K562 (cell line): Measurements from ENCODE around the gene BLOC1S4. TPM values are rescaled to one million over a fixed set of nuclear protein-coding genes. Genes with fewer than 3 reads are reported as not detected.

Source experiments
- ATAC-seq: fragments of 200-7000 bp; cut with Tn5 transposase; 3 replicates; pipeline ENCODE4 v1.9.1; 2020; ENCODE audit warnings: moderate library complexity
- BruUV-seq: library from RNA; stranded (reverse); fragments of 400-500 nt; replicated peaks from 2 replicates; lab custom pipeline; 2021; lab: Mats Ljungman, UMichigan
- CTCF ChIA-PET: fragments of 300-600 bp; formaldehyde crosslinking; extraction: SDS; loops from one replicate; lab custom pipeline; 2021; ENCODE audit warnings: low intra/inter-chr PET ratio; lab: Yijun Ruan, JAX
- POLR2A ChIA-PET: fragments of 300-600, 350-650 bp; sonication (Branson Sonifier 250); formaldehyde crosslinking; extraction: SDS; loops from one replicate; lab custom pipeline; 2021; ENCODE audit warnings: antibody characterized with exemption, inconsistent platforms; lab: Yijun Ruan, JAX
- DNase-seq, 4 experiments: peaks; one replicate each; pipeline versions ENCODE4 v3.0.0 to v3.0.0-alpha.2; 2011 to 2018; ENCODE audit warnings: low spot score in 3 of 4, mixed read lengths in 3 of 4; ENCODE audit errors: extremely low read depth in 1 of 4
- FAIRE-seq: peaks from 2 replicates; lab custom pipeline; 2011; peaks lifted over from hg19 to GRCh38; lab: Jason Lieb, UNC
- H2AFZ ChIP-seq: 2 replicates; pipeline ENCODE4 v1.6.0; 2011; ENCODE audit warnings: low read depth, low read length, control low read depth, inconsistent platforms
- H3K27ac ChIP-seq: fragments of 200-600 bp; 3 replicates; pipeline ENCODE4 v1.8.0; 2011; ENCODE audit warnings: low read depth, mild to moderate bottlenecking, control low read depth, inconsistent platforms, low read length, moderate library complexity, mixed read lengths; ENCODE audit errors: extremely low read depth
- H3K27me3 ChIP-seq, 2 experiments: fragments of 300-600 bp in 1 of 2; 2 replicates in 1 of 2; 3 replicates in 1 of 2; pipeline versions ENCODE4 v1.6.0 to v1.8.0; 2011; ENCODE audit warnings: inconsistent platforms in 2 of 2, low read length in 2 of 2, mild to moderate bottlenecking in 1 of 2, mixed read lengths in 1 of 2, moderate library complexity in 1 of 2; ENCODE audit not compliant: control insufficient read depth in 2 of 2, insufficient read depth in 2 of 2
- H3K36me3 ChIP-seq: fragments of 300-600 bp; 3 replicates; pipeline ENCODE4 v1.8.0; 2011; ENCODE audit warnings: mild to moderate bottlenecking, low read length, inconsistent platforms; ENCODE audit not compliant: control insufficient read depth, insufficient read depth
- H3K4me1 ChIP-seq, 2 experiments: fragments of 200-600 bp in 1 of 2; replicated peaks in 1 of 2; 2 replicates in 1 of 2; 3 replicates in 1 of 2; pipeline versions ENCODE4 v1.5.1 to v1.8.0; 2011; ENCODE audit warnings: inconsistent platforms in 2 of 2, low read length in 2 of 2, mild to moderate bottlenecking in 1 of 2, mixed read lengths in 1 of 2, moderate library complexity in 1 of 2; ENCODE audit not compliant: control insufficient read depth in 2 of 2, insufficient read depth in 2 of 2
- H3K4me2 ChIP-seq: 2 replicates; pipeline ENCODE4 v1.6.1; 2011; ENCODE audit warnings: low read length, control low read depth, inconsistent platforms, mixed read lengths; ENCODE audit not compliant: insufficient read depth
- H3K4me3 ChIP-seq: fragments of 200-600 bp; sonication (generic), shearing (Covaris generic); 2 replicates; pipeline ENCODE4 v1.5.1; 2016; ENCODE audit warnings: control low read depth, inconsistent platforms
- H3K79me2 ChIP-seq: fragments of 200-600 bp; 3 replicates; pipeline ENCODE4 v1.8.0; 2011; ENCODE audit warnings: low read length, inconsistent platforms; ENCODE audit not compliant: control insufficient read depth, insufficient read depth
- H3K9ac ChIP-seq, 2 experiments: 2 replicates each; pipeline versions ENCODE4 v1.6.0 to v1.6.1; 2011; ENCODE audit warnings: low read depth in 2 of 2, low read length in 2 of 2, control low read depth in 1 of 2, inconsistent platforms in 1 of 2, mild to moderate bottlenecking in 1 of 2, mixed read lengths in 1 of 2; ENCODE audit not compliant: insufficient read depth in 1 of 2
- H3K9me1 ChIP-seq: one replicate; pipeline ENCODE4 v1.6.0; 2011; ENCODE audit warnings: inconsistent platforms, mild to moderate bottlenecking, low read length, moderate library complexity; ENCODE audit not compliant: control insufficient read depth, insufficient read depth
- H3K9me3 ChIP-seq: replicated peaks from 2 replicates; pipeline ENCODE4 v1.5.1; 2011; ENCODE audit warnings: low read depth, low read length, inconsistent platforms; ENCODE audit not compliant: control insufficient read depth, insufficient read depth
- H4K20me1 ChIP-seq: replicated peaks from 2 replicates; pipeline ENCODE4 v1.6.1; 2011; ENCODE audit warnings: low read length, inconsistent platforms, mixed read lengths; ENCODE audit not compliant: control insufficient read depth, insufficient read depth
- BMI1 ChIP-seq: fragments of 150-350 bp; IDR thresholded peaks from 2 replicates; pipeline ENCODE4 v1.6.1; 2014; ENCODE audit warnings: low read length
- CLOCK ChIP-seq: fragments of 250-450 bp; sonication (Bioruptor Pico); IDR thresholded peaks from 2 replicates; pipeline ENCODE4 v1.4.0; 2020; ENCODE audit warnings: mild to moderate bottlenecking, moderate library complexity, borderline replicate concordance
- COPS2 ChIP-seq: fragments of 450-650 bp; conservative IDR thresholded peaks from 2 replicates; pipeline ENCODE4 v1.6.1; 2016; ENCODE audit warnings: mild to moderate bottlenecking, moderate library complexity
- ELF4 ChIP-seq: fragments of 450-650 bp; formaldehyde crosslinking; IDR thresholded peaks from 2 replicates; pipeline ENCODE4 v1.4.0; 2022; ENCODE audit warnings: missing genetic modification characterization
- L3MBTL2 ChIP-seq: fragments of 450-650 bp; IDR thresholded peaks from 2 replicates; pipeline ENCODE4 v1.6.1; 2016; ENCODE audit warnings: mild to moderate bottlenecking, moderate library complexity
- MCM5 ChIP-seq: fragments of 450-650 bp; IDR thresholded peaks from 2 replicates; pipeline ENCODE4 v1.6.1; 2016; ENCODE audit warnings: low read depth
- RNF219 ChIP-seq: fragments of 250-450 bp; sonication (Bioruptor Pico); IDR thresholded peaks from 2 replicates; pipeline ENCODE4 v1.5.0; 2022; ENCODE audit warnings: mild to moderate bottlenecking
- SNRNP70 ChIP-seq: fragments of 200-400 bp; formaldehyde crosslinking; optimal IDR thresholded peaks from 2 replicates; pipeline ENCODE3; 2017; ENCODE audit warnings: low read depth, low read length
- TBL1XR1 ChIP-seq, 2 experiments: IDR thresholded peaks; 2 replicates each; pipeline ENCODE4 v1.6.1; 2012; ENCODE audit warnings: improper control_type of control experiment in 2 of 2, low read length in 2 of 2, mild to moderate bottlenecking in 1 of 2
- TFE3 ChIP-seq: fragments of 450-650 bp; formaldehyde crosslinking; IDR thresholded peaks from 2 replicates; pipeline ENCODE4 v1.4.0; 2020; ENCODE audit warnings: mild to moderate bottlenecking, mixed read lengths
- WGBS: fragments of 100-300 bp; shearing (Covaris generic); methylation state at CpG from one replicate; pipeline ENCODE4 v1.1.6; 2016; ENCODE audit warnings: low coverage, mixed read lengths; ENCODE audit not compliant: insufficient coverage; ENCODE audit errors: missing lambda C conversion rate; 5-methylcytosine and 5-hydroxymethylcytosine counted together
- in situ Hi-C: fragments of 300-500 bp; cut with MboI; formaldehyde crosslinking; loops from 4 replicates; pipeline ENCODE4 v1.15.0; 2018; ENCODE audit warnings: inconsistent platforms, mixed read lengths
- intact Hi-C: fragments of 100-400 bp; cut with micrococcal nuclease; formaldehyde crosslinking; loops from 2 replicates; pipeline ENCODE4 v1.14.2; 2022
- polyA plus RNA-seq, 8 experiments: library from polyadenylated mRNA; depleted of rRNA in 4 of 8; stranded (reverse) in 5 of 8; unstranded in 3 of 8; fragments of >200 nt; fragmentation: Nextera tagmentation in 2 of 8; fragmentation: Illumina TruSeq in 1 of 8; extraction: Ambion mirVana in 2 of 8; extraction: Trizol in 1 of 8; gene quantifications; 2 replicates each; pipeline versions ENCODE4 v1.2.1 to v1.2.3, GENCODE V29; 2011 to 2014; ENCODE audit warnings: inconsistent platforms in 1 of 8, missing spikeins in 1 of 8
- total RNA-seq, 7 experiments: library from RNA; depleted of rRNA in 6 of 7; stranded (reverse); fragments of >200 nt in 6 of 7; fragmentation: Illumina TruSeq in 2 of 7; extraction: Trizol in 2 of 7; gene quantifications; 2 replicates each; pipeline versions ENCODE4 v1.2.1 to v1.2.3, GENCODE V29; 2011 to 2021; ENCODE audit warnings: low replicate concordance in 1 of 7
- TF ChIP-seq, protein P1 (sequence below), 2 experiments: fragments of 150-350 bp in 1 of 2; IDR thresholded peaks; 2 replicates each; pipeline ENCODE4 v1.6.1; 2012 to 2016; ENCODE audit warnings: low read depth in 2 of 2, low read length in 2 of 2, mild to moderate bottlenecking in 1 of 2, moderate library complexity in 1 of 2

The BLOC1S4 gene
- total and polyA plus RNA-seq, 9 of the 15 experiments (the other 6 are each of a cell fraction or from before 2014, with no cell fraction given), result 3.1 to 31.6 (median 11.2) TPM

- no peaks in the 10 kb centered on the region for H3K27me3 ChIP-seq
- no peak overlapping the region for H3K4me3 ChIP-seq
- no peaks in the 10 kb centered on the region for H3K36me3 ChIP-seq
- no TSS peak for BruUV-seq
- peak overlapping the region in 1 of 2 experiments; percentile 19; a peak in 1 of 4 replicates for H3K9ac ChIP-seq
- intact Hi-C loops (no loop called here), in situ Hi-C loops (no loop called here)
- FAIRE-seq, result no peak
- no peak for ATAC-seq
- peak overlapping the region; percentile 60; the same call in 1 of the 2 replicates for H2AFZ ChIP-seq
- H3K27ac ChIP-seq, result no peak overlapping the region
- no peak for DNase-seq
- WGBS, result 80% methylated on average over 8 of the region's 8 CpGs
- POLR2A ChIA-PET, result interaction anchor here (0.6 to 5.8 kb wide), 4 partner anchors 13 to 63 kb away, joined by 3 to 38 read pairs (median 4); partner anchors contain the start of gene MRFAP1L1
- peaks cover 40 to 49% of the 10 kb centered on the region in 2 experiments for H3K4me1 ChIP-seq
- TF ChIP-seq TFE3 (no peak), L3MBTL2 (no peak), TBL1XR1 (IDR thresholded peaks at IDR 0.05; ENCODE audit: low read length in 2 of 2) (no peak), SNRNP70 (no peak), BMI1 (no peak), RNF219 (CRISPR knock-in tag) (no peak), COPS2 (no peak), MCM5 (no peak), CLOCK (CRISPR knock-in tag) (no peak), ELF4 (CRISPR knock-in tag) (no peak)
- TF ChIP-seq, protein P1, sequence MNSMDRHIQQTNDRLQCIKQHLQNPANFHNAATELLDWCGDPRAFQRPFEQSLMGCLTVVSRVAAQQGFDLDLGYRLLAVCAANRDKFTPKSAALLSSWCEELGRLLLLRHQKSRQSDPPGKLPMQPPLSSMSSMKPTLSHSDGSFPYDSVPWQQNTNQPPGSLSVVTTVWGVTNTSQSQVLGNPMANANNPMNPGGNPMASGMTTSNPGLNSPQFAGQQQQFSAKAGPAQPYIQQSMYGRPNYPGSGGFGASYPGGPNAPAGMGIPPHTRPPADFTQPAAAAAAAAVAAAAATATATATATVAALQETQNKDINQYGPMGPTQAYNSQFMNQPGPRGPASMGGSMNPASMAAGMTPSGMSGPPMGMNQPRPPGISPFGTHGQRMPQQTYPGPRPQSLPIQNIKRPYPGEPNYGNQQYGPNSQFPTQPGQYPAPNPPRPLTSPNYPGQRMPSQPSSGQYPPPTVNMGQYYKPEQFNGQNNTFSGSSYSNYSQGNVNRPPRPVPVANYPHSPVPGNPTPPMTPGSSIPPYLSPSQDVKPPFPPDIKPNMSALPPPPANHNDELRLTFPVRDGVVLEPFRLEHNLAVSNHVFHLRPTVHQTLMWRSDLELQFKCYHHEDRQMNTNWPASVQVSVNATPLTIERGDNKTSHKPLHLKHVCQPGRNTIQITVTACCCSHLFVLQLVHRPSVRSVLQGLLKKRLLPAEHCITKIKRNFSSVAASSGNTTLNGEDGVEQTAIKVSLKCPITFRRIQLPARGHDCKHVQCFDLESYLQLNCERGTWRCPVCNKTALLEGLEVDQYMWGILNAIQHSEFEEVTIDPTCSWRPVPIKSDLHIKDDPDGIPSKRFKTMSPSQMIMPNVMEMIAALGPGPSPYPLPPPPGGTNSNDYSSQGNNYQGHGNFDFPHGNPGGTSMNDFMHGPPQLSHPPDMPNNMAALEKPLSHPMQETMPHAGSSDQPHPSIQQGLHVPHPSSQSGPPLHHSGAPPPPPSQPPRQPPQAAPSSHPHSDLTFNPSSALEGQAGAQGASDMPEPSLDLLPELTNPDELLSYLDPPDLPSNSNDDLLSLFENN (IDR thresholded peaks at IDR 0.05; ENCODE audit: low read depth in 2 of 2, low read length in 2 of 2), result no peak
- H4K20me1 ChIP-seq, result no peaks in the 10 kb centered on the region
- H3K79me2 ChIP-seq, result no peaks in the 10 kb centered on the region
- CTCF ChIA-PET, result no interaction called here
- peak overlapping the region; percentile 12; the same call in 1 of the 2 replicates for H3K4me2 ChIP-seq
- H3K9me1 ChIP-seq, result no peaks in the 10 kb centered on the region
- H3K9me3 ChIP-seq, result no peaks in the 10 kb centered on the region
Measured at GRCh38 chr4:6696611-6697010, 19.4 kb upstream of the BLOC1S4 start.
